ENCODE measurements around the gene MYBL2. TPM values are rescaled to one million over a fixed set of nuclear protein-coding genes. Genes with fewer than 3 reads are reported as not detected.

Gene MYBL2
- total RNA-seq, 4 donors from 2014 or later = 0.20 TPM; not detected in 3

- Histone ChIP-seq H3K4me3 (no peak overlapping the region), H3K27me3 (no peaks in the 10 kb centered on the region), H3K4me1 (no peaks in the 10 kb centered on the region), H3K9me3 (no peaks in the 10 kb centered on the region), H3K27ac (no peak overlapping the region), H3K36me3 (no peaks in the 10 kb centered on the region)
- TF ChIP-seq POLR2AphosphoS5 (IDR thresholded peaks at IDR 0.05) (no peak), POLR2A (IDR thresholded peaks at IDR 0.05) (no peak)
- 47 to 67% methylated on average over 5 to 7 of the region's 8 CpGs for WGBS, 2 donors (ENCODE audit: low coverage in 1 of 2)
- ATAC-seq = no peak
Observed at GRCh38 chr20:43722153-43722505, 55.2 kb downstream of the MYBL2 start.

- no peaks in the 10 kb centered on the region for H3K36me3 ChIP-seq
- no peaks in the 10 kb centered on the region for H3K9me3 ChIP-seq
- H3K4me3 ChIP-seq = no peak overlapping the region
- no peak overlapping the region for H3K27ac ChIP-seq
- no peaks in the 10 kb centered on the region for H3K4me1 ChIP-seq
- TF ChIP-seq POLR2AphosphoS5 (IDR thresholded peaks at IDR 0.05) = no peak
- no peak for TF ChIP-seq POLR2A (IDR thresholded peaks at IDR 0.05)
- no peak for TF ChIP-seq CTCF (IDR thresholded peaks at IDR 0.05)
- no peak for TF ChIP-seq EP300 (IDR thresholded peaks at IDR 0.05)
- ATAC-seq = no peak
- no peaks in the 10 kb centered on the region for H3K27me3 ChIP-seq
- WGBS, 2 donors (ENCODE audit: low coverage in 1 of 2) = 29 to 30% methylated on average over 2 to 4 of the region's 4 CpGs
Observed at GRCh38 chr20:43723186-43723585, 56.3 kb downstream of the MYBL2 start.

- Histone ChIP-seq H3K27ac (no peak overlapping the region), H3K27me3 (no peaks in the 10 kb centered on the region), H3K9me3 (no peaks in the 10 kb centered on the region), H3K36me3 (no peaks in the 10 kb centered on the region), H3K4me3 (no peak overlapping the region), H3K4me1 (no peaks in the 10 kb centered on the region)
- ATAC-seq = no peak
- WGBS, 2 donors (ENCODE audit: low coverage in 1 of 2) = 67 to 89% methylated on average over 2 to 3 of the region's 3 CpGs
- no peak for TF ChIP-seq POLR2A (IDR thresholded peaks at IDR 0.05)
- TF ChIP-seq CTCF (IDR thresholded peaks at IDR 0.05) = no peak
- TF ChIP-seq EP300 (IDR thresholded peaks at IDR 0.05) = no peak
- TF ChIP-seq POLR2AphosphoS5 (IDR thresholded peaks at IDR 0.05) = no peak
Observed at GRCh38 chr20:43723735-43724134, 56.8 kb downstream of the MYBL2 start.

- ATAC-seq = no peak
- no peaks in the 10 kb centered on the region for H3K9me3 ChIP-seq
- TF ChIP-seq CTCF (IDR thresholded peaks at IDR 0.05) (no peak), POLR2A (IDR thresholded peaks at IDR 0.05) (no peak), EP300 (IDR thresholded peaks at IDR 0.05) (no peak), POLR2AphosphoS5 (IDR thresholded peaks at IDR 0.05) (no peak)
- no peaks in the 10 kb centered on the region for H3K27me3 ChIP-seq
- no peaks in the 10 kb centered on the region for H3K4me1 ChIP-seq
- no peak overlapping the region for H3K27ac ChIP-seq
- no peak overlapping the region for H3K4me3 ChIP-seq
- H3K36me3 ChIP-seq = no peaks in the 10 kb centered on the region
- 85 to 93% methylated on average over 5 of the region's 5 CpGs for WGBS, 2 donors (ENCODE audit: low coverage in 1 of 2)
Observed at GRCh38 chr20:43724383-43724782, 57.5 kb downstream of the MYBL2 start.

DNA sequence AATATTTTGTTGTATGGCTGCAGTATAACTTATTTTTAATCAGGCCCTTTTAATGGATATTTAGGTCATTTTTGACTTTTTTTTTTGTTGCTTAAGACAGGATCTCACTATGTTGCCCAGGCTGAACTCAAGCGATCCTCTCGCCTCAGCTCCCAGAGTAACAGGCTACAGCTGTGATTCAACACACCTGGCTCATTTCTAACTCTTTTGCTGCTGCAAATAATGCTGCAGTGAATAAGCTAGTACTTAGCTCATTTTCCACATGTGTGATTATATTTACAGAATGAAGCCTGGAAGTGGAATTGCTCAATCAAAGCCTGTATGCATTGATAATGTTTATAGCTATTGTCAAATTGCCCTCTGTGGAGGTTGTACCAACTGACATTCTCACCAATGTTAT is 58.8 kb downstream of the MYBL2 start:
- Histone ChIP-seq H3K27me3 (no peaks in the 10 kb centered on the region), H3K9me3 (no peaks in the 10 kb centered on the region), H3K4me1 (no peaks in the 10 kb centered on the region), H3K4me3 (no peak overlapping the region), H3K27ac (no peak overlapping the region), H3K36me3 (no peaks in the 10 kb centered on the region)
- no peak for ATAC-seq
- WGBS, 2 donors (ENCODE audit: low coverage in 1 of 2) = 73 to 100% methylated on average over 1 to 2 of the region's 2 CpGs
- TF ChIP-seq CTCF (IDR thresholded peaks at IDR 0.05) = no peak
- no peak for TF ChIP-seq POLR2AphosphoS5 (IDR thresholded peaks at IDR 0.05)
- no peak for TF ChIP-seq POLR2A (IDR thresholded peaks at IDR 0.05)
- TF ChIP-seq EP300 (IDR thresholded peaks at IDR 0.05) = no peak

All from gastroesophageal sphincter (tissue), 4 donors.